Activated CD4-positive, alpha-beta memory T cell treated with anti-CD3 and anti-CD28 coated beads, Interleukin-2, amount 10 ng/mL, durations not matched to agents 7 days and 5 days (primary cell): Measurements from ENCODE around the gene CSN1S1. TPM values are rescaled to one million over a fixed set of nuclear protein-coding genes. Genes with fewer than 3 reads are reported as not detected.

ENCODE experiments used
- CTCF ChIA-PET: fragments of 350-600 bp; sonication (Branson Sonifier 250); formaldehyde crosslinking; loops from one replicate; lab custom pipeline; 2021; ENCODE audit warnings: antibody characterized with exemption, inconsistent platforms; lab: Charles Lee
- POLR2A ChIA-PET: fragments of 350-600 bp; sonication (Branson Sonifier 250); formaldehyde crosslinking; loops from one replicate; lab custom pipeline; 2021; ENCODE audit warnings: antibody characterized with exemption; lab: Charles Lee
- DNase-seq: peaks from one replicate; pipeline ENCODE4 v3.0.0-alpha.2; 2020
- H3K27ac Mint-ChIP-seq: one replicate; pipeline ENCODE4 v1.8.0; 2021; ENCODE audit warnings: mild to moderate bottlenecking, mixed read lengths
- H3K27me3 Mint-ChIP-seq: one replicate; pipeline ENCODE4 v1.8.0; 2021; ENCODE audit warnings: mixed read lengths
- H3K36me3 Mint-ChIP-seq: one replicate; pipeline ENCODE4 v1.8.0; 2021; ENCODE audit warnings: low read depth, mixed read lengths
- H3K4me1 Mint-ChIP-seq: one replicate; pipeline ENCODE4 v1.8.0; 2021; ENCODE audit warnings: mixed read lengths
- H3K4me3 Mint-ChIP-seq: one replicate; pipeline ENCODE4 v1.8.0; 2021; ENCODE audit warnings: mild to moderate bottlenecking, mixed read lengths
- H3K9me3 Mint-ChIP-seq: one replicate; pipeline ENCODE4 v1.8.0; 2021; ENCODE audit warnings: mixed read lengths
- total RNA-seq, 2 experiments: library from RNA; stranded (reverse); gene quantifications; one replicate each; pipeline ENCODE4 v1.2.3, GENCODE V29; 2021

The CSN1S1 gene
- total RNA-seq, 2 experiments from 2014 or later = not detected

- Mint-ChIP-seq H3K27me3 (no peaks in the 10 kb centered on the region), H3K4me3 (no peak overlapping the region), H3K9me3 (no peaks in the 10 kb centered on the region), H3K36me3 (no peaks in the 10 kb centered on the region), H3K27ac (no peak overlapping the region), H3K4me1 (no peaks in the 10 kb centered on the region)
- ChIA-PET CTCF (no interaction called here), POLR2A (no interaction called here)
- DNase-seq = no peak
These were observed 5.7 kb downstream of the CSN1S1 start for GRCh38 chr4:69936566-69936965.

GRCh38 chr4:69951602-69952001 is 20.7 kb downstream of the CSN1S1 start:
- CTCF ChIA-PET = no interaction called here
- Mint-ChIP-seq H3K9me3 (no peaks in the 10 kb centered on the region), H3K36me3 (no peaks in the 10 kb centered on the region), H3K4me1 (no peaks in the 10 kb centered on the region), H3K27ac (no peak overlapping the region), H3K27me3 (no peaks in the 10 kb centered on the region), H3K4me3 (no peak overlapping the region)
- POLR2A ChIA-PET = no interaction called here
- DNase-seq = no peak

DNA sequence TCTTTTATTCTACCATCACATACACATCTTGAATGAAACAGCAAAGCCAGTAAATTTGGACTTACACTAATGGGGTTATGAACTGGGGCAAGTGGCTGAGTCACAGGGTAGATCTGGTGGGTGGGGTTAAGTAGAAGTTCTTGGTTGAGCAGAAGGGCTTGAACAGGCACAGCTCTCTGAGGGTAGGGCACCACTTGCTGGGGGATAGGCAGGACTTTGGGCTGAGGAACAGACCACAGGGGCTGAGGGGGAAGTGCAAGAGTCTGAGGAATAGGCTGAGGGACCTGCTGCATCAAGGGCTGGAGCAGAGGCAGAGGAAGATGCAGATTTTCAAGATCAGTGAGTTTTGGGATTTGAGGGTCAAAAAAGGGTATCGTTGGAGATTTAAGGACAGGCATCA is 26.3 kb downstream of the CSN1S1 start:
- no peaks in the 10 kb centered on the region for H3K36me3 Mint-ChIP-seq
- ChIA-PET CTCF (no interaction called here), POLR2A (no interaction called here)
- no peaks in the 10 kb centered on the region for H3K27me3 Mint-ChIP-seq
- H3K4me1 Mint-ChIP-seq = no peaks in the 10 kb centered on the region
- H3K9me3 Mint-ChIP-seq = no peaks in the 10 kb centered on the region
- H3K4me3 Mint-ChIP-seq = no peak overlapping the region
- DNase-seq = no peak
- no peak overlapping the region for H3K27ac Mint-ChIP-seq

- H3K27ac Mint-ChIP-seq = no peak within 1 kb of the TSS
- H3K27me3 Mint-ChIP-seq = no peaks in the 10 kb centered on the region
- POLR2A ChIA-PET = no interaction called here
- H3K4me1 Mint-ChIP-seq = no peaks in the 10 kb centered on the region
- no peaks in the 10 kb centered on the region for H3K9me3 Mint-ChIP-seq
- CTCF ChIA-PET = no interaction called here
- H3K4me3 Mint-ChIP-seq = no peak within 1 kb of the TSS
- DNase-seq = no peak
- H3K36me3 Mint-ChIP-seq = no peaks in the 10 kb centered on the region
These were observed 34.8 kb downstream of the CSN1S1 start, which contains the start of gene CSN2 for GRCh38 chr4:69965628-69966027. Gene CSN2 (minus strand): TSS chr4:69965728. CDS start chr4:69960995, 4,733 bp downstream.

DNA sequence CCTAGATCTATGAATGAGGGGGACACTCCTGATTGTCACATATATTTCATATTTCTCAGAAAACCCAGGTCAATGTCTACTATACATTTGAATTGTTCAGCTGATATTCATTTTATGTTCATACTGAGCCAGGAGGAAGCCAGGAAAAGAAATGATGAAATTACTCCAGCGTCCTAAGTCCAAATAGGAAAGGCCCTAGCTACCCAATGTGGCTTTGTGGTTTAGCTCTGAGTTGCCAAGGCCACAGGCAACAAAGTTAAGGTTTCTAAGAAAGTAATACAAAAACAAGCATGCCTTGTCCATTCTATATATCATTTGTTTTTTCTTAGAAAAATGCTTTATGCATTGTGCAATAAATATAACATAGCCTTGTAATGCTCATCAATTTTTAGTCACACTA is 39.2 kb downstream of the CSN1S1 start:
- H3K9me3 Mint-ChIP-seq = no peaks in the 10 kb centered on the region
- H3K27ac Mint-ChIP-seq = no peak overlapping the region
- H3K4me1 Mint-ChIP-seq = no peaks in the 10 kb centered on the region
- no peak overlapping the region for H3K4me3 Mint-ChIP-seq
- POLR2A ChIA-PET = no interaction called here
- H3K27me3 Mint-ChIP-seq = no peaks in the 10 kb centered on the region
- no peaks in the 10 kb centered on the region for H3K36me3 Mint-ChIP-seq
- CTCF ChIA-PET = no interaction called here
- DNase-seq = no peak

DNA sequence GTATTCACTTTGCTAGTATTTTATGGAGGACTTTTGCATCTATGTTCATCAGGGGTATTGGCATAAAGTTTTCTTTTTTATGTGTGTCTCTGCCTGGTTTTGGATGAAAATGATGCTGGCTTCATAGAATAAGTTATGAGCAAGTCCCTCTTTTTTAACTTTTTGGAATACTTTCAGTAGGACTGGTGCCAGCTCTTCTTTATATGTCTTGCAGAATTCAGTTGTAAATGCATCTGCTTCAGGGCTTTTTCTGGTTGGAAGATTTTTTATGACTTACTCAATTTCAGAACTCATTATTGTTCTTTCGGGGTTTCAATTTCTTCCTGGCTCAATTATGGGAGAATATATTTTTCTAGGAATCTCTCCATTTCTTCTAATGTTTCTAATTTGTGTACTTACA is 43.8 kb downstream of the CSN1S1 start:
- H3K9me3 Mint-ChIP-seq = no peaks in the 10 kb centered on the region
- DNase-seq = no peak
- H3K27ac Mint-ChIP-seq = no peak overlapping the region
- POLR2A ChIA-PET = no interaction called here
- no peaks in the 10 kb centered on the region for H3K4me1 Mint-ChIP-seq
- H3K36me3 Mint-ChIP-seq = no peaks in the 10 kb centered on the region
- H3K4me3 Mint-ChIP-seq = no peak overlapping the region
- CTCF ChIA-PET = no interaction called here
- H3K27me3 Mint-ChIP-seq = no peaks in the 10 kb centered on the region

DNA sequence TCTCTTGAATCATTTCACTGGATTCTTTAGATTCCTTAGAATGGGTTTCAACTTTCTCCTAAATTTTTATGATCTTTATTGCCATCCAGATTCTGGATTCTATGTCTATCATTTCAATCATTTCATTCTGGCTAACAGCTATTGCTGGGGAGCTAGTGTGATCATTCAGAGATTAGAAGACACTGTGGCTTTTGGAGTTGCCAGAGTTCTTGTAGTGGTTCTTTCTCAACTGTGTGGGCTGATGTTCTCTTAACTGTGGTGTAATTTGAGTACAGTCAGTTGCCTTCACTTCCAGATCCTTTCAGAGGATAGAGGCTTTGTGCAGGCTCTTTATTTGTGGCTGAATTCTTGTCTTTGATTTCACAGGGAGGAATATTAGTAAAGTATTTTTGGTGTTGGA is 46.7 kb downstream of the CSN1S1 start:
- Mint-ChIP-seq H3K4me1 (no peaks in the 10 kb centered on the region), H3K36me3 (no peaks in the 10 kb centered on the region), H3K27ac (no peak overlapping the region), H3K4me3 (no peak overlapping the region), H3K27me3 (no peaks in the 10 kb centered on the region), H3K9me3 (no peaks in the 10 kb centered on the region)
- ChIA-PET CTCF (no interaction called here), POLR2A (no interaction called here)
- no peak for DNase-seq

DNA sequence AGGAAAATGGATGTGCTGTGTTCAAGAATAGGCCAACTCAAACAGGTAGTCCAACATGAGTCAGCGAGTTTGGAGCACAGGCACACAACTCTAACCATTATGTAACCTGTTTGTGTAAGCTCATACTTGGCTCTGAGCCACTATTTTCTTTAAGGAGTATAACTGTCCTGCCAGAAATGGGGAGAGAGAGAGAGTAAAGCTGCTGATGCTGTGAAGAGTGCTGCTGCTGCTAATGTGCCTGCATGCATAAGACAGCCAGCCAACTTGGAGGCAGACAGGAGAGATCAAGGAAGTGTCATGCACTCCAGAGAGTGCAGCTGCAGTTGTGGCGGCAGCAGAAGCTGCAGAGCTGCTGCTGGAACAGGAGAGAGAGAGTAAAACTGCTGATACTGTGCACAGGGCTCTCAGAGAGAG is 53.2 kb downstream of the CSN1S1 start:
- CTCF ChIA-PET = no interaction called here
- no peak overlapping the region for H3K4me3 Mint-ChIP-seq

GRCh38 chr4:69986663-69987062 is 55.8 kb downstream of the CSN1S1 start:
- H3K9me3 Mint-ChIP-seq = no peaks in the 10 kb centered on the region
- H3K36me3 Mint-ChIP-seq = no peaks in the 10 kb centered on the region
- no peak overlapping the region for H3K27ac Mint-ChIP-seq
- no peak overlapping the region for H3K4me3 Mint-ChIP-seq
- peaks cover 2% of the 10 kb centered on the region for H3K27me3 Mint-ChIP-seq
- H3K4me1 Mint-ChIP-seq = no peaks in the 10 kb centered on the region
- DNase-seq = no peak
- CTCF ChIA-PET = no interaction called here
- POLR2A ChIA-PET = no interaction called here

More for the DNA sequence above, 53.2 kb downstream of the CSN1S1 start:
- Mint-ChIP-seq H3K27me3 (no peaks in the 10 kb centered on the region), H3K9me3 (no peaks in the 10 kb centered on the region), H3K36me3 (no peaks in the 10 kb centered on the region), H3K4me1 (no peaks in the 10 kb centered on the region), H3K27ac (no peak overlapping the region)
- DNase-seq = no peak
- POLR2A ChIA-PET = no interaction called here

DNA sequence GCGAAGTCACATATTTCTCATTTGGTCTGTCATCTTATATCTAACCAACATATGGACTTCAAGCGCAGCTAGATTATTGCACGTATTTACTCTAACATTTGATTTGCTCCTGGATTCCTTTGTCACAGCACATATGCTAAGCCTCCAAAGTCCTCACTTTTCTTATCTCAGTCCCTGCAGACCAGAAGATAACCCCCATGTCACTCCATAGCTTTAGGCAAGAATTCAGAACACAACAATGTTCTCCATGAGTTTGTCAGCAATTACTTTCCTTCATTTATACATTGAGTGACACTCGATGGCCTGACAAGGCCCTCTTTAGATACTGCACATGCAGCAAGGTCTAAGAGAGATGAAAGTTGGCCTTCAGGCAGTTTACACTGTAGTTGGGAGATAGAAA is 60.1 kb downstream of the CSN1S1 start:
- Mint-ChIP-seq H3K4me3 (no peak overlapping the region), H3K27me3 (peaks cover 2% of the 10 kb centered on the region), H3K9me3 (no peaks in the 10 kb centered on the region), H3K4me1 (no peaks in the 10 kb centered on the region), H3K36me3 (no peaks in the 10 kb centered on the region), H3K27ac (no peak overlapping the region)
- CTCF ChIA-PET = no interaction called here
- POLR2A ChIA-PET = no interaction called here
- DNase-seq = no peak

- H3K27ac Mint-ChIP-seq = no peak overlapping the region
- peaks cover 2% of the 10 kb centered on the region for H3K27me3 Mint-ChIP-seq
- POLR2A ChIA-PET = no interaction called here
- peaks cover 2% of the 10 kb centered on the region for H3K4me1 Mint-ChIP-seq
- H3K36me3 Mint-ChIP-seq = no peaks in the 10 kb centered on the region
- no peak overlapping the region for H3K4me3 Mint-ChIP-seq
- no peak for DNase-seq
- CTCF ChIA-PET = no interaction called here
- no peaks in the 10 kb centered on the region for H3K9me3 Mint-ChIP-seq
These were observed 63.9 kb downstream of the CSN1S1 start for GRCh38 chr4:69994782-69995181.

- H3K4me3 Mint-ChIP-seq = no peak within 1 kb of the TSS
- H3K9me3 Mint-ChIP-seq = no peaks in the 10 kb centered on the region
- POLR2A ChIA-PET = no interaction called here
- no peaks in the 10 kb centered on the region for H3K36me3 Mint-ChIP-seq
- no peak within 1 kb of the TSS for H3K27ac Mint-ChIP-seq
- CTCF ChIA-PET = no interaction called here
- no peak for DNase-seq
- peaks cover 2% of the 10 kb centered on the region for H3K4me1 Mint-ChIP-seq
- peaks cover 2% of the 10 kb centered on the region for H3K27me3 Mint-ChIP-seq
These were observed 64.7 kb downstream of the CSN1S1 start, which contains the start of gene STATH for GRCh38 chr4:69995526-69996016. Gene STATH (plus strand): TSS chr4:69995966. CDS start chr4:69998438, 2,472 bp downstream.
